ENCODE data around the gene F11R.

DNA sequence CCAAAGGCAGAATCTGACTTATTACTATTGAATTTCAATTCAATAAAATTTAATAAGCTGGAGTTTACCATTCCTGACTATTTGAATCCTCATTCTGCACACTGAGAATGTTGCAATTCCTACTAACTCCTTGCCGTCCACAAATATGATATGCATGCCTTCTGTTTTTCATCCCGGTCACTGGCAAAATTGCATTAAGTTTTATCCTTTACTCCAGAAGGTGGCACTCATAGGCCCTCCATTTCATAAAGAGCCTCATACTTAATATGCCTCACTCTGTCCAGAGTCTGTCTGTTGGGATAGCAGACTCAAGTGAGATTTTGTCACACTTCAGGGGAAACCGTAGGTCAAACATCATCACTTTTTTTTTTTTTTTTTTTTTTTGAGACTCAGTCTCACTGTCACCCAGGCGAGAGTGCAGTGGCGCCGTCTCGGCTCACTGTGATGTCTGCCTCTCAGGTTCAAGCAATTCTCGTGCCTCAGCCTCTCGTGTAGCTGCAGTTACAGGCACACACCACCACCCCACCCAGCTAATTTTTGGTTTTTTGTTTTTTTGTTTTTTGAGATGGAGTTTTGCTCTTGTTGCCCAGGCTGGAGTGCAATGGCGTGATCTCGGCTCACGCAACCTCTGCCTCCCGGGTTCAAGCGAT is 27.3 kb downstream of the F11R start:
- TF ChIP-seq ZNF639 (tag by site-specific recombination; IDR thresholded peaks at IDR 0.05) (no peak), YY1 (tag by site-specific recombination; IDR thresholded peaks at IDR 0.05) (no peak), CTCF (tag by site-specific recombination; IDR thresholded peaks at IDR 0.05) (peak; percentile 24; the same call in 1 of the 2 replicates)
- TF ChIP-seq, protein P1, sequence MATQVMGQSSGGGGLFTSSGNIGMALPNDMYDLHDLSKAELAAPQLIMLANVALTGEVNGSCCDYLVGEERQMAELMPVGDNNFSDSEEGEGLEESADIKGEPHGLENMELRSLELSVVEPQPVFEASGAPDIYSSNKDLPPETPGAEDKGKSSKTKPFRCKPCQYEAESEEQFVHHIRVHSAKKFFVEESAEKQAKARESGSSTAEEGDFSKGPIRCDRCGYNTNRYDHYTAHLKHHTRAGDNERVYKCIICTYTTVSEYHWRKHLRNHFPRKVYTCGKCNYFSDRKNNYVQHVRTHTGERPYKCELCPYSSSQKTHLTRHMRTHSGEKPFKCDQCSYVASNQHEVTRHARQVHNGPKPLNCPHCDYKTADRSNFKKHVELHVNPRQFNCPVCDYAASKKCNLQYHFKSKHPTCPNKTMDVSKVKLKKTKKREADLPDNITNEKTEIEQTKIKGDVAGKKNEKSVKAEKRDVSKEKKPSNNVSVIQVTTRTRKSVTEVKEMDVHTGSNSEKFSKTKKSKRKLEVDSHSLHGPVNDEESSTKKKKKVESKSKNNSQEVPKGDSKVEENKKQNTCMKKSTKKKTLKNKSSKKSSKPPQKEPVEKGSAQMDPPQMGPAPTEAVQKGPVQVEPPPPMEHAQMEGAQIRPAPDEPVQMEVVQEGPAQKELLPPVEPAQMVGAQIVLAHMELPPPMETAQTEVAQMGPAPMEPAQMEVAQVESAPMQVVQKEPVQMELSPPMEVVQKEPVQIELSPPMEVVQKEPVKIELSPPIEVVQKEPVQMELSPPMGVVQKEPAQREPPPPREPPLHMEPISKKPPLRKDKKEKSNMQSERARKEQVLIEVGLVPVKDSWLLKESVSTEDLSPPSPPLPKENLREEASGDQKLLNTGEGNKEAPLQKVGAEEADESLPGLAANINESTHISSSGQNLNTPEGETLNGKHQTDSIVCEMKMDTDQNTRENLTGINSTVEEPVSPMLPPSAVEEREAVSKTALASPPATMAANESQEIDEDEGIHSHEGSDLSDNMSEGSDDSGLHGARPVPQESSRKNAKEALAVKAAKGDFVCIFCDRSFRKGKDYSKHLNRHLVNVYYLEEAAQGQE (tag by site-specific recombination; IDR thresholded peaks at IDR 0.05) = no peak
- TF ChIP-seq, protein P2, sequence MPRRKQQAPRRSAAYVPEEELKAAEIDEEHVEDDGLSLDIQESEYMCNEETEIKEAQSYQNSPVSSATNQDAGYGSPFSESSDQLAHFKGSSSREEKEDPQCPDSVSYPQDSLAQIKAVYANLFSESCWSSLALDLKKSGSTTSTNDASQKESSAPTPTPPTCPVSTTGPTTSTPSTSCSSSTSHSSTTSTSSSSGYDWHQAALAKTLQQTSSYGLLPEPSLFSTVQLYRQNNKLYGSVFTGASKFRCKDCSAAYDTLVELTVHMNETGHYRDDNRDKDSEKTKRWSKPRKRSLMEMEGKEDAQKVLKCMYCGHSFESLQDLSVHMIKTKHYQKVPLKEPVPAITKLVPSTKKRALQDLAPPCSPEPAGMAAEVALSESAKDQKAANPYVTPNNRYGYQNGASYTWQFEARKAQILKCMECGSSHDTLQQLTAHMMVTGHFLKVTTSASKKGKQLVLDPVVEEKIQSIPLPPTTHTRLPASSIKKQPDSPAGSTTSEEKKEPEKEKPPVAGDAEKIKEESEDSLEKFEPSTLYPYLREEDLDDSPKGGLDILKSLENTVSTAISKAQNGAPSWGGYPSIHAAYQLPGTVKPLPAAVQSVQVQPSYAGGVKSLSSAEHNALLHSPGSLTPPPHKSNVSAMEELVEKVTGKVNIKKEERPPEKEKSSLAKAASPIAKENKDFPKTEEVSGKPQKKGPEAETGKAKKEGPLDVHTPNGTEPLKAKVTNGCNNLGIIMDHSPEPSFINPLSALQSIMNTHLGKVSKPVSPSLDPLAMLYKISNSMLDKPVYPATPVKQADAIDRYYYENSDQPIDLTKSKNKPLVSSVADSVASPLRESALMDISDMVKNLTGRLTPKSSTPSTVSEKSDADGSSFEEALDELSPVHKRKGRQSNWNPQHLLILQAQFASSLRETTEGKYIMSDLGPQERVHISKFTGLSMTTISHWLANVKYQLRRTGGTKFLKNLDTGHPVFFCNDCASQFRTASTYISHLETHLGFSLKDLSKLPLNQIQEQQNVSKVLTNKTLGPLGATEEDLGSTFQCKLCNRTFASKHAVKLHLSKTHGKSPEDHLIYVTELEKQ (tag by site-specific recombination; IDR thresholded peaks at IDR 0.05; ENCODE audit: borderline replicate concordance) = no peak
